Right lobe of liver (tissue), 4 donors: Measurements from ENCODE around the gene TGFB2.

ENCODE experiments used
- CTCF ChIP-seq, 4 donors: fragments of 200-600 bp in 3 of 4; fragments of 450-650 bp in 1 of 4; IDR thresholded peaks; one replicate each; pipeline versions ENCODE4 v1.5.1 to v1.8.0; 2016 to 2022; ENCODE audit warnings: antibody characterized with exemption in 4 of 4, mild to moderate bottlenecking in 2 of 4
- POLR2A ChIP-seq: fragments of 450-650 bp; IDR thresholded peaks from one replicate; pipeline ENCODE4 v1.6.1; 2017; ENCODE audit warnings: antibody characterized with exemption, mild to moderate bottlenecking
- donor health status: DM: no; HTN: no; CAD: no.
- donor health status: DM: no; HTN: no; CAD: no.
- donor health status: DM: no; HTN: yes; CAD: no.

GRCh38 chr1:218492874-218493273 lies 147.7 kb downstream of the TGFB2 start:
- TF ChIP-seq CTCF (IDR thresholded peaks at IDR 0.05) (no peak), POLR2A (no peak)
